Epithelial cell of proximal tubule (primary cell): ENCODE data around the gene BTBD10. TPM values are rescaled to one million over a fixed set of nuclear protein-coding genes. Genes with fewer than 3 reads are reported as not detected.

Experiments
- DNase-seq: peaks from one replicate; pipeline ENCODE4 v3.0.0-alpha.2; 2011; ENCODE audit warnings: low read depth
- H3K4me3 ChIP-seq: 2 replicates; pipeline ENCODE4 v1.5.1; 2011; ENCODE audit warnings: low read depth, mild to moderate bottlenecking, low read length
- total RNA-seq: library from RNA; depleted of rRNA; stranded (reverse); fragments of >200 nt; gene quantifications from 2 replicates; pipeline ENCODE4 v1.2.3, GENCODE V29; 2015
- TF ChIP-seq, protein P1 (sequence below): conservative IDR thresholded peaks from 2 replicates; pipeline ENCODE4 v1.5.1; 2012; ENCODE audit warnings: low read depth, mild to moderate bottlenecking, low read length

BTBD10 gene
- total RNA-seq: 54.5 and 55.5 TPM in 2 replicates

DNA sequence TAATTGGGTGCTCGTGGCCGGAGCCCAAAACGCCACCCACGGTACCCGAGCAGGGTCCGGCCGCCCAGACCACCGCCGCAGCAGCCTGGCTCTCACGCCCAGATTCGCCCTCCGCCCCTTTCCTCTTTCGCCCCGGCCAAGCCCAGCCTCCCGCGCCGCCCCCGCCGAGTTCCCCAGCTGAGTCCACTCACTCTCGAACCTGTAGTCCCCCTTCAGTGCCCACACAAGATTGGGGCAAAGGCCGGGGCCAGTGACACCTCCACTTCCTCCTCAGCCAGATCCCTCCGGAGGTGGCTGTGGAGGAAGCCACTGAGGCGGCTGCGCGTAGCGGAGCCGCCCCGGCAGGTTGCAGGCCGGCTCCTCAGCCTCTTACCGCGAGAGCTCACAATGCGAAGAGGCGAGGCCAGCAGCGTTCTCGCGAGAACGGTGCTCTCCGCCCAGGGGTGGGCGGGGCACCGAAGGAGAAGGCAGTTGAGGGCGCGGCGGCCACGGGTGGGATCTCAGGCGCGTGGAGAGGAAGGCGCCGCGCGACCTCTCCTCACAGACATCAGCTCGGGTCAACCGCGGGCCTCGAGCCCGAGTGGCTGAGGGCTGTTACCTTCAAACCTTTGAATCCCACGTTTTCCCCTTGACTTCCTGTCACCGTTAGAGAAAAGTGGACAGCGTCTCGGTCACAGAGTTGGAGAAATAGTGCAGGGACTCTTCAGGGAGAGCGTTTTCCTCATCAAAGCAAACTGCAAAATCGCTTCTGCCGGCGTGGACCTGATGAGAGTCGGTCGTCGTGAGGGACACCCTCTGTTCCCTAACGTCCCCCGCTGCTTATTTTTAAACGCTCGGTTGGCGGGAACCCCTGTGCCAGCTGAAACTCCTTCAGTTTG lies at the start of gene BTBD10:
BTBD10 (minus strand) TSS at position 322 of the 878 bp plus-strand sequence. CDS start 18,098 bp downstream, outside the sequence.
- peak; percentile 49 for DNase-seq
- TF ChIP-seq, protein P1, sequence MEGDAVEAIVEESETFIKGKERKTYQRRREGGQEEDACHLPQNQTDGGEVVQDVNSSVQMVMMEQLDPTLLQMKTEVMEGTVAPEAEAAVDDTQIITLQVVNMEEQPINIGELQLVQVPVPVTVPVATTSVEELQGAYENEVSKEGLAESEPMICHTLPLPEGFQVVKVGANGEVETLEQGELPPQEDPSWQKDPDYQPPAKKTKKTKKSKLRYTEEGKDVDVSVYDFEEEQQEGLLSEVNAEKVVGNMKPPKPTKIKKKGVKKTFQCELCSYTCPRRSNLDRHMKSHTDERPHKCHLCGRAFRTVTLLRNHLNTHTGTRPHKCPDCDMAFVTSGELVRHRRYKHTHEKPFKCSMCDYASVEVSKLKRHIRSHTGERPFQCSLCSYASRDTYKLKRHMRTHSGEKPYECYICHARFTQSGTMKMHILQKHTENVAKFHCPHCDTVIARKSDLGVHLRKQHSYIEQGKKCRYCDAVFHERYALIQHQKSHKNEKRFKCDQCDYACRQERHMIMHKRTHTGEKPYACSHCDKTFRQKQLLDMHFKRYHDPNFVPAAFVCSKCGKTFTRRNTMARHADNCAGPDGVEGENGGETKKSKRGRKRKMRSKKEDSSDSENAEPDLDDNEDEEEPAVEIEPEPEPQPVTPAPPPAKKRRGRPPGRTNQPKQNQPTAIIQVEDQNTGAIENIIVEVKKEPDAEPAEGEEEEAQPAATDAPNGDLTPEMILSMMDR: no peak
- H3K4me3 ChIP-seq: peak within 1 kb of the TSS; percentile 89

DNA sequence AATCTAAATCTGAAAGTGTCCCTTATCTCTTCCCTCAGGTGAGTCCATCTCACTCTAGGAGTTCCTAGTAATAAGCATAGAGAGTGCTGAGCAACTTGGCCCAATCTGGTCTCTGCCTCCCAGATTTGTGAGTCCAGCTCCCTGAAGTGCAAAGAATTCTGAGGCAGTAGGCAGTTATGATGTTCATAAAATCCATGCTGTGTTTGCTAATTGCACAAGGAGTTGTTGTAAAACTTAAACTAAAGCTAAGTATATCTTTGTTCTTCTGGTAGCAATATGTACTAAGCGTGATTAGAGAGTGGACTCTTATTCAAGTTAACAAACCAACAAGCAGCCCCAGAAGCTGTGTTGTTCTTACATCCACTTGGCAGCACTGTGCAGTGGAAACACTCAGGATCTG lies 40.4 kb upstream of the BTBD10 start:
- TF ChIP-seq, protein P1: no peak
- no peak for DNase-seq
- no peak overlapping the region for H3K4me3 ChIP-seq

DNA sequence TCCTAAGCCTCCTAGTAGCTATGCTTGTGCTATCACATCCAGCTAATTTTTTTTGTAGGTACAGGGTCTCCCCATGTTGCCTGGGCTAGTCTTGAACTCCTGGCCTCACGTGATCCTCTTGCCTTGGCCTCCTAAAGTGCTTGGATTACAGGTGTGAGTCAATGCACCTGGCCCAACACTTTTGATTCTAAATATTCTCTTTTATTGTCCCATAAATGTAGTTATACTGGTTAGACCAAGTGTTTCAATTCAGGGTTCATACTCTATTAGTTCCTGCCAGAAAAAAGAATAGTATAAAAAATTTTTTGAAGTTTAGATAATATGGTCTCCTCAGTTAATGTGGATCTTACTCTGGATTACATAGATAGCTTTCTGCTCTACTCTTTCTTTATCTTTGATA lies 39.5 kb upstream of the BTBD10 start:
- TF ChIP-seq, protein P1: no peak
- no peak overlapping the region for H3K4me3 ChIP-seq
- no peak for DNase-seq

DNA sequence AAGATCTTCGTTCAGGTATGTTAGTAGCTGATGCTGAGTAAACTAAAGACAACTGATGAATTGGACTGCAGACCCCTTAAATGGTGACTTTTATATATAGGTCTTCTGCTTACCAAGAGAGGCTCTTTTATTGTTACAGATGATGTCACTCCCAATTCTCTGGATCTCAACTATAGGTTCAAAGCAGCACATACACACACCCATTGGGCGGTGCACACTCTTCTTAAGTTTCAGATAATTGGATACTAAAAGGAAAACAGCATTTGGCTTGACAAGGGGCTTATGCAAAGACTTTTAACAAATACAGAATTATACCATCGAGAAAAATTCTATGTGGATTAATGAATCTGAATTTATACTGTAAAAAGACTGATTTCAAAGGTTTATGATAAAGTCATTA lies 32.9 kb upstream of the BTBD10 start, which contains the start of gene PTH:
PTH (minus strand) TSS at position 69 of the 400 bp plus-strand sequence. CDS start 3,142 bp downstream, outside the sequence.
- TF ChIP-seq, protein P1: no peak
- DNase-seq: no peak
- no peak within 1 kb of the TSS for H3K4me3 ChIP-seq

DNA sequence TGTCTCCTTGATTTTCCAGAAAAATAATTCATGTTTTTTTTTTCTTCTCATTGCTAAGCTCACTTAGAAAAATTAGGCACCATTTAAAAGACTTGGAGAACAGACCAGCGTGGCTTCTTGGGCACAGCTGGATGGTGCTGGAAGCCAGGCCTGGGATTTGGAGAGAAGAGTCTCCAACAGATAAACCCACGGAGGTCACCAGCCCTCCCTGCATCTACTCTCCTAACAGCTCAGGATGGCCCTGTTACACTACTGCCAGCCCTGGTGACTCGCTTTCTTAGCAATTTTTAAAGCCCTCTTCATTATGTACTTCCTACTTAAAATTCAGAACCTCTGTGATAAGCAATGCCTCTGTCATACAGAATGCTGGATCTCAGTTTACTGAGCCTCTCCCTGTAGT lies 31.0 kb upstream of the BTBD10 start:
- no peak for DNase-seq
- no peak overlapping the region for H3K4me3 ChIP-seq
- TF ChIP-seq, protein P1: no peak

DNA sequence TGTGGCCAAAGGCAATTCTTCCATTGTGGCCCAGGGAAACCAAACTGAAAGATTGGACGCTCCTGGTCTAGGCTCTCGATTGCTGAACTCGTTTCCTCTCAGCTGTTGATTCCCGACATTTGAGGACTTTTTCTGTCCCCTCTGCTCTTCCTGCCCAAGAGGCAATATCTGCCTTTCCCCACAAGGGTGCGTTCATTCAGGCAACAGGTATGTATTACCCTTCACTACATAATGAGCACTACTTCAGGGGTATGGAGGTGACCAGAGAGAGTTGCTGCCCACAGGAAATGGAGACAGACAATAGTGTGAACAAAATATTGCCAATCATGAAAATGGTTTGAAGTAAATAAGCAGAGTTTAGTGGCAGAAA lies 24.6 kb upstream of the BTBD10 start:
- TF ChIP-seq, protein P1: peak; percentile 46
- H3K4me3 ChIP-seq: peak overlapping the region; percentile 38
- DNase-seq: no peak
